CD4-positive, alpha-beta T cell treated with Interleukin-17A for 4 hours (primary cell): ENCODE data around the gene DNAH7.
"Not testable (repeated sequence)": the region's sequence is repeated elsewhere in the genome, so short reads cannot be mapped to it uniquely, and the experiment has no call there.

ENCODE experiments used
- DNase-seq: peaks from one replicate; pipeline ENCODE4 v3.0.0-alpha.2; 2020; ENCODE audit warnings: mixed read lengths

Gene DNAH7

GRCh38 chr2:195706161-195706900 lies 362.3 kb downstream of the DNAH7 start:
- DNase-seq: no peak

- no peak for DNase-seq
Observed at GRCh38 chr2:195700480-195700879, 368.2 kb downstream of the DNAH7 start.

- no peak for DNase-seq
Observed at GRCh38 chr2:195697681-195698220, 370.9 kb downstream of the DNAH7 start.

DNA sequence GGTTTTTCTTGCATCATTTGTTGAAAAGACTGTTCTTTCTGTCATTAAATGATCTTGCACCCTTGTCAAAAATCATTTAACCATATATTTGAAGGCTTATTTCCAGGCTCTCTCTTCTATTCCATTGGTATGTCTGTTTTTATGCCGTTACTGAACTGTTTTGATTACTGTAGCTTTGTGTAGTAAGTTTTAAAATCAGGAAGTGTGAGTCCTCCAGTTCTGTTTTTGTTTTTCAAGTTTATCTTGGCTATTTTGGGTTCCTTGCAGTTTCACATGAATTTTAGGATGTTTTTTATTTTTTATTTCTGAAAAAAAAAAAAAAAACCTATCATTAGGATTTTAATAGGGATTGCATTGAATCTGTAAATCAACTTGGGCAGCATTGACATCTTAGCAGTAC lies 372.6 kb downstream of the DNAH7 start:
- no peak for DNase-seq

DNA sequence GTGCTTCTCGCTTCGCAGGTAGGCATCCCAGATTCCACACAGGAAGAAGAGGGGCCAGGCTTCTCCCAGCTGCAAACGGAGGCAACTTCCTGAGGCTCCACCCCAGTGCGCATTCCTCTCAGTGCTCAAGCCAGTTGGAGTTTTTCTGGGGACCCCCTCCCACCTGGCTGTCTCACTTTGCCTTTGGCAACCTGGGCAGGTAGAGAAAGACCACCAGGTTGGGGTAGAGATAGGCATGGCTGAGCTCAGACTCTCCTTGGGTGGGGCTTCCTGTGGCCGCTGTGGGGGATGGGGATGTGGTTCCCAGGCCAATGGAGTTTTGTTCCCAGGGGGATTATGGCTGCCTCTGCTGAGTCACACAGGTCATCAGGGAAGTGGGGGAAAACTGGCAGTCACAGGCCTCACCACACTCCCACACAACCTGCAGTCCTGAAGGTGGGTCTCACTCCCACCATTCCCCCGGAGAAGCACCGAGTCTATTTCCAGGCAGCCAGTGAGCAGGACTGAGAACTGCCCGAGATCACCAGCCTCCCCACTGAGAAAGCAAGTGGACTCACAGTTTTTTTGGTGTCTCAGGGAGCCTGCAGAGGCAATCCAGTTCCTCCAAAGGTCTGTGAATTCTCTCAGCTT lies 373.5 kb downstream of the DNAH7 start:
- DNase-seq: no peak

GRCh38 chr2:195694553-195694952 lies 374.1 kb downstream of the DNAH7 start:
- DNase-seq: no peak

DNA sequence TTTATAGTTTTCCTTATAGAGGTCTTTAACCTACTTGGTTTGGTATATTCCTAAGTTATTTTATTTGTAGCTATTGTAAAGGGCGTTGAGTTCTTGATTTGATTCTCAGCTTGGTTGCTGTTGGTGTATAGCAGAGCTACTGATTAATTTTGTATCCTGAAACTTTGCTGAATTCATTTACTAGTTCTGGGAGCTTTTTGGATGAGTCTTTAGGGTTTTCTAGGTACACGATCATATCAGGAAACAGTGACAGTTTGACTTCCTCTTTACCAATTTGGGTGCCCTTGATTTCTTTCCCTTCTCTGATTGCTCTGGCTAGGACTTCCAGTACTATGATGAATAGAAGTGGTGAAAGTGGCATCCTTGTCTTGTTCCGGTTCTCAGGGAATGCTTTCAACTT lies 376.1 kb downstream of the DNAH7 start:
- not testable (repeated sequence) for DNase-seq
